OCI-LY3 (cell line): Measurements from ENCODE around the gene NDUFA9.

ENCODE experiments used
- CTCF ChIP-seq: fragments of 200-600, 300-600 bp; sonication (generic); IDR thresholded peaks from 2 replicates; pipeline ENCODE4 v1.5.1; 2014; ENCODE audit warnings: antibody characterized with exemption, low read length, low read depth
- EZH2phosphoT487 ChIP-seq: fragments of 200-600 bp; shearing (Covaris generic); IDR thresholded peaks from 2 replicates; pipeline ENCODE4 v1.6.1; 2018; ENCODE audit warnings: antibody characterized with exemption, mixed run types, low read depth

- no peak for TF ChIP-seq CTCF
- no peak for TF ChIP-seq EZH2phosphoT487
Measured at GRCh38 chr12:4609071-4609470, 39.8 kb upstream of the NDUFA9 start.
